PC-3 (cell line): ENCODE measurements around the gene DNAJC3.

Source experiments
- CTCF ChIP-seq: fragments of 300-600 bp; sonication (generic); conservative IDR thresholded peaks from 2 replicates; pipeline ENCODE4 v1.5.1; 2017; ENCODE audit warnings: antibody characterized with exemption, low read depth, mild to moderate bottlenecking, low read length
- EZH2phosphoT487 ChIP-seq: fragments of 300-600 bp; sonication (generic); IDR thresholded peaks from 2 replicates; pipeline ENCODE4 v1.6.1; 2018; ENCODE audit warnings: mild to moderate bottlenecking, antibody characterized with exemption, low read length, borderline replicate concordance

GRCh38 chr13:95679722-95680121 is 2.8 kb downstream of the DNAJC3 start:
- TF ChIP-seq CTCF (no peak), EZH2phosphoT487 (no peak)
